CD4-positive, alpha-beta T cell treated with Interleukin-15 for 4 hours (primary cell): ENCODE measurements around the gene MAP3K9.

Source experiments
- DNase-seq: peaks from one replicate; pipeline ENCODE4 v3.0.0-alpha.2; 2020; ENCODE audit warnings: low spot score

Gene MAP3K9

DNA sequence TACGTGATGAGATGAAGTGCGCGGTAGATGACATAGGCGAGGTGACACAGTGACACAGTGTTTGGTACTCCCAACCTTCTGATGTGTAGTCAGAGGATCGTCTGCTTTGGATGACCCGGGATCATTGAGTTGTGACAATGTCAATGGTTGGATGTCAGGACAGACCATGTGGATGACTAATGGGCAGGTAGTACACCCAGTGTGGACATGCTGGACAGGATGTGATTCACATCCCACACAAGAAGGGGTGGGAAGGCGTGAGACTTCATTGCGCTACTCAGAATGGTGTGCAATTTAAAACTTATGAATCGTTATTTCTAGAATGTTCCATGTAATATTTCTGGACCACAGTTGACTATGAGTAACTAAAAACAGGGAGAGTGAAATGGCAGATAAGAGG lies 23.8 kb downstream of the MAP3K9 start:
- no peak for DNase-seq

DNA sequence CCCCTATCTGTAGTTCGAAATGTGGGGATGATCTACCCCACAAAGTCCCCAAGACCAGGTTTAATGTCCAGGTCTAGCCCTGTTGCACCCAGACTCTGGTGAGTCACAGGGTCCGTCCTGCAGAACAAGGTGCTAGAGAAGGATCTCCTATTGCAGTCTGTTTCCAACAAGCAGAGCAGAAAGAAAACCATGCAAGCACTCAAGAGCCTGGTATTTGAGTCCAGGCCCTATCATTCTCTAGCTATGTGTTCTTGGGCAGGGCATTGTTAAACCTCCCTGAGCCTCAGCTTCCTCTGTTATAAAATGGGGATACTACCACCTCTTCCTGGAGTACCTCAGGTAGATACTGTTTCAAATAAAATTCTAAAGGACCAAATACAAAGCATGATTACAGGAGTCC lies 24.4 kb downstream of the MAP3K9 start:
- DNase-seq, result no peak

DNA sequence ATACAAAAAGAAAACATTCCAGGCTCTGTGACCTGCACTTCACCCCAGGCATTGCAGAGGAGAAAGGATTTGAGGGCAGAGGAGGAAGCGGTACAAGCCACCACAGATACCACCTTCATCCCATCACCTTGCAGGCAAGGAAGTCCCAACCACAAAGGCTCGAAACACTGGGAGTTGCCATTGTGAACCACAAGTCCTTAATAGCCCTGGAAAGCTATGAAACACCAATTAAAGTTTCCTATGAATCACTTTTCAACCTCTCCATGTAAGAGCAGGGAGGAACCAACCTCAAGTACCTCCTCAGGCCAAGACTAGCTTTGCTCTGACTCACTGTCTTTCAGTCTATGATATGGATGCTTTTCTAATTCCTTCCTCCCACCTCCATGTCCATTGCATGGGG lies 27.0 kb downstream of the MAP3K9 start:
- no peak for DNase-seq

GRCh38 chr14:70780396-70781075 lies 28.8 kb downstream of the MAP3K9 start:
- no peak for DNase-seq

DNA sequence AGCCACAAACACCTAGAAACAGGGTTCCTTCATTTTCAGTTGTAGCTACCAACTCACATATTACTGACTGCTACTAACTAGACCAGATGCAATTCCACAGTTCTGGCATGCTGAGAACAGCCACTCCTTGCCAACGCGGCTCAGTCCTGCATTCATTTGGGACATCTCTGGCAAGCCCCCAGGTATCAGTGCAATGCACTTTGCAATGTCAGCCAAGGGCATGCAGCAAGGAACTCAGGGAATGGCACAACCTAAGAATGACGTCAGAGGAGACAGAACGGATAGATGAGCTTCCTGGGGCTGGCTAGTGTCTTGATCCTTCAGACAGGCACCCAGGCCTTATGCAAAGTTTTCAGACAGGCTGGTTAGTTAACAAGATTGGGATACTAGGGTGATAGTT lies 29.6 kb downstream of the MAP3K9 start:
- no peak for DNase-seq

DNA sequence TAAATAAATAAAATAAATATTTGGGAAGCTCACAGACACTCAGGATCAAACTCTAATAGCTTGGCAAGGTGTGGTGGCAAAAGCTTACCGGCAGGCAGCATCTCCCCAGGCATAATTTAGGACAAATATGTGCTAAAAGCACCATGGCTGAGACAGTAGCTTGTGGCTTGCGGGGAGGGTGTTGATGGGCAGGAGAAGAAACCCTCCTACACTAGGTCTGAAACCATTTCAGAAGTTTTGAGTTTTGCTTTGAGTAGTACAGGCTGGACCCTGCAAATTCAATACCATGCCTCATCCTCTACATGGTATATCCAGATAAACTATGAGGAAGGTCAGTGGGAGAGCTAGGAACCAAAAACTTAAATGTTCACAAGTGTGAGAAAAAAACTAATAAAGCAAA lies 33.1 kb downstream of the MAP3K9 start:
- no peak for DNase-seq

- DNase-seq, result no peak
These were observed 36.0 kb downstream of the MAP3K9 start for GRCh38 chr14:70773182-70773862.

- DNase-seq, result no peak
These were observed 37.5 kb downstream of the MAP3K9 start for GRCh38 chr14:70771781-70772212.

GRCh38 chr14:70770490-70770889 lies 38.8 kb downstream of the MAP3K9 start:
- no peak for DNase-seq

DNA sequence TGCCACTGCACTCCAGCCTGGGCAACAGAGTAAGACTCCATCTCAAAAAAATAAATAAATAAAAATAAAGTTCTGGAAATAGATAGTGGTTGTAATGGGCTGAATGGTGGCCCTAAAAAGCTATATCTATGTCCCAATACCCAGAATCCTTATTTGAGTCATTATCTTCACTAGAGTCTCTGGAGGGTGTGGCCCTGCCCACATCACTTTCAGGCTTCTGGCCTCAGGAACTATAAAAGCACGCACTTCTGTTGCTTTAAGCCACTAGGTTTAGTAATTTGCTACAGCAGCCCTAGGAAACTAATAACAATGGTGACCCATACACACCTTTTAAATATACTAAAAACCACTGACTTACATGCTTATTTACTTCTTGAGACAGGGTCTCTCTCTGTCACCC lies 49.9 kb downstream of the MAP3K9 start:
- no peak for DNase-seq

DNA sequence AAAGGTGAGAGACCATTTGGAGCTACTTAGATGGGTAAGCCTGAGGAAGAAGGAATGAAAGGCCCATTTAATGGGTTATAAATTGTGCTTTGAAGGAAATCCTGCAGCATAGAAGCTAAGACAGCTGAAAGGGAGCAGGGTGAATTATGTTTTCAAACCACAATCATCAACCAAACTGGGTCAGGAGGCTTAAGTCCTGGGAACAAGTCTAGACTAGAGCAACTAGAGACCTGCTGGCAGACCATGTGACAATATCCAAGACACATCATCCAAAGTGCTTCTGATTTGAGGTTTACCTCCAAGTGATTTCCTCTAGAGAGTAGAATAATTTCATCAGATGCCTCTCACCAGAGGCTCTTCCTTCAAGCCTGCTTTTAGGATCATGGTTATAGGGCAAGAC lies 53.7 kb downstream of the MAP3K9 start:
- no peak for DNase-seq

DNA sequence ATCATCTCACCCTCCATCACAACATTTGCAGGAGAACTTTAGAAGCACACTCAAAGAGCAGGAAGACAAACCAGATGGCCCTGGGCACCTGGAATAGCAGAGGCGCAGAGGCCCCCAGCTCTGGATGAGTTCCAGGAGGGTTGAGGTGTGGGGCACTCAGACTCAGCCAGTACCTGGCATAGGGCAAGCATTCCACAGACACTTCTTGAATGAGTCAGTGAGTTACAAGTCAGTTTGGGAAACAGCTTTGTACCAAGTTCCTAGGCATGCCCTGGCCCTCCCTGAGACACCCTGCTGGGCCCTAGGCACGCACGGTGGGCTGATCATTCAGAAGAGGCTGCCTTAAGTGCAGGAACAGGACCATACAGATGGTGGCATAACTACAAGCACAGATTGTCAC lies 54.3 kb downstream of the MAP3K9 start:
- DNase-seq, result no peak

DNA sequence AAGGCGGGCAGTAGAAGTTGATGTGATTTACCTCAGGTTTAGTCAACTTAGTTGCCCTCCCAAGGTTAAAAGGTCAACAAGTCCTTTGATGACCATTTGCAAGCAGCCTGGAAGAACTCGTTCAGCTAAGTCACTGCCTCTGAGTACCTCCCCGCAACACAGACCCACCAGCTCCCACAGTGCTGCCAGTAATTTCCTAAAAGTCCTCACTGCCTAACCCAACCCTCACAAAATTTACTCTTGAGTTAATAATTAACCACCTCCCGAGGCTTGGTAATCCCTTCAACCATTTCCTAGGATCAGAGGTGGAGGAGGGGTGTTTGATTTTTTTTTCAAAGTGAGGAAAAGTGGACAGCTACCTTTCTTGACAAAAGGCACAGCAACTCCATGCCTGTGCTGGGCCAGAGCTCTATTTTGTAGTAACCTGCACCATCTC lies 55.8 kb downstream of the MAP3K9 start:
- DNase-seq, result no peak

DNA sequence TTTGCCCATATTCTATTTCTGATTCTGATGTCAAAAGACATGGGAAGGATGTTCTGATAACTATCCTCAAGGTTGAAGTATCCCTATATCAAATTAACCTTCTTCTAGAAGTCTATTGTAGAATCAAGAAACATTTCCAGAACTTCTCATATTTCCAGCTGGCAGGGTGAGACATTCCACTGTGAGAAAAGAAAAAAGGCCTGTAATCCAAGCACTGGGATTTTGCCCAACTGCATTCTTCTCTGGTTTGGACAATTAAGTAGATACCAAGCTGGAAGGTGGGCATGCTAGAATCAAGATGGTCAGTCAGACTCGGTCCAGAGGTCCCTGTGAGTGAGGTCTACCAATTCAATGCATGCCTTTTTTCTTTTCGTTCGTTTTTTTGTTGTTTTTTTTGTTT lies 60.9 kb downstream of the MAP3K9 start:
- no peak for DNase-seq

DNA sequence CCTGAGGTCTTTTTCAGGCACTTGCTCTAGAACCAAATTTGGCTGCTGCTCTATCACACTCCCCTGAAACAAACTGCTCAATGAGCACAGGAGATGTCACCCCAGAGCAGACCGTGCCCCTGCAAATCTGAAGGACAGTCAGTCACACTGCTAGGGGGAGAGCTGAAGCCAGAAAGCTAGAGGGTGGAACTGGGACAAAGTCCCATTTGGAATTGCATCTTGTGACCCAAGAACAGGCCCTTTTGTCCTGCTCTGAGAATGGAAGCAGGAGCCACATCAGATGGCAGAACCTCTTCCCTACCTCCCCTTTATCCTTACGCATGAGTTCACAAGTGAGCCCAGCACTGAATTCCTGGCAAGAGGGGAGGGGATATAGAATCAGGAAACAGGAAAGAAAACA lies 64.7 kb downstream of the MAP3K9 start:
- no peak for DNase-seq

DNA sequence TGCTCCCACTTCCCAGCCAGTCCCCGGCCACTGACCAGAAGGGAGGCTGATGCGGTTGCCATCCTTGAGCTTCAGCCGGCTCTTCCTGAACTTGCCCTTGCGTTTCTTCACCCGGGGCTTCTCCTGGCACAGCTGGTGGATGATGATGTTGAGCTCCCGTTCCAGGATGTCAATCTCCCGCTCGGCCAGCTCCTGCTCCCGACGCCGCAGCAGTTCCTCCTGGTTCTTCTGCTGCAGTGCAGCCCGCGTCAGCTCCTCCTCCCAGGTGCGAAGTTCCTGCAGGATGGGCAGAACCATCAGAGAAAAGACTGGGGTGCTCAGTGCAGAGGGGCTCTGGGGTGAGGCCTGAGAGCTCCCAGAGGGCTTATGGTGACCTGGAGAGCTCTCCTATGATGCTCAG lies 67.0 kb downstream of the MAP3K9 start:
- DNase-seq, result no peak

DNA sequence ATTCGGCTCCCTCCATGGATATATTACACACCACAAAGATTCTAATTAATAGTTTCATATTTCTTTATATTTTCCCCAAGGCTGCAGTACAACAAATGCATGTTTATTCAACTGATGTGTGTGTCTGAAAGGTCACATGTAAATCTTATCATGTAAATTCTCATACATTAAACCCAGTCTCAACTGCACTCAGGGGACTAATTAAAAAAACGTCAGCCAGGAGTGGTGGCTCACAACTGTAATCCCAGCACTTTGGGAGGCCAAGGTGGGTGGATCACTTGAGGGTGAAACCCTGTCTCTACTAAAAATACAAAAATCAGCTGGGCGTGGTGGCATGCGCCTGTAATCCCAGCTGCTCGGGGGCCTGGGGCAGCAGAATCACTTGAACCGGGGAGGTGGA lies 67.8 kb downstream of the MAP3K9 start:
- DNase-seq, result no peak

DNA sequence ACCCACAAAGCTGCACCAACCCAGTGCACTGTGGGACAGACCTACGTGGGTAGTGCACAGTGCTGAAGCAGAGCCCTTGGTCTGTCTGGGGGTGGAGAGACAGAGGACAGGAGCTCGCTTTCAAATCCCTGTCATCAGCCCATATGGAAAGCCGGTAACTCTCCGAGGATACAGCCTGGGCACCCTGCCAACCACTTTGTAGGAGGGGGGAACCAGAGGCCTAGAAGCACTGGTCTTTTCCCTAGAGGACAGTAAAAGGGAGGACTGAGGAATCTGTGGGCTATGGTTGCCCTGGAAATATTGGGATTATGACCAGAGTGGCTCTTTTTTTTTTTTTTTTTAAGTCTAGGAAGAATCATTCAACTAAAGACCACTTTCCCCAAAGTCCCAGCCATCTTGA lies 74.3 kb downstream of the MAP3K9 start:
- DNase-seq, result no peak

GRCh38 chr14:70731447-70732239 lies 77.7 kb downstream of the MAP3K9 start:
- DNase-seq, result no peak

DNA sequence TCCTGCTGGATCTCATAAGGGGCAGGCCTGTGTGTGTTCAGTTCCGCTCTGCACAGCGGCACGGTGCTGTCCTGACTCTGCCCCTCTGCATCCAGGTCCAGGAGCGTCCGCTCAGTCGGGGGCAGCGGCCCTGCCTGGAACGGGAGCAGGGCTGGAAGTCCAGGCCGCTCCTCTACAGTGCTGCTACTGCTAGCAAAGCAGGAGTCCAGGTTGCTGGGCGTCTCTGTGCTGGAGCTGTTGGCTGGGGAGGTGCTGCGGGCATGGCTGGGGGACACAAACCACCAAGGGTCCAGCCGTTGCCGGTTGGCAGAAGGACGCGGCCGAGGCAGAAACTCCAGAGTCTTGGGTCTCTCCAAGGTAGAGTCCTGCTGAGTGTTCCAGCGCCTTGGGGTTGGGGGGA lies 78.9 kb downstream of the MAP3K9 start:
- DNase-seq, result no peak

GRCh38 chr14:70726651-70727375 lies 82.5 kb downstream of the MAP3K9 start:
- no peak for DNase-seq

GRCh38 chr14:70724944-70725343 lies 84.4 kb downstream of the MAP3K9 start:
- no peak for DNase-seq

DNA sequence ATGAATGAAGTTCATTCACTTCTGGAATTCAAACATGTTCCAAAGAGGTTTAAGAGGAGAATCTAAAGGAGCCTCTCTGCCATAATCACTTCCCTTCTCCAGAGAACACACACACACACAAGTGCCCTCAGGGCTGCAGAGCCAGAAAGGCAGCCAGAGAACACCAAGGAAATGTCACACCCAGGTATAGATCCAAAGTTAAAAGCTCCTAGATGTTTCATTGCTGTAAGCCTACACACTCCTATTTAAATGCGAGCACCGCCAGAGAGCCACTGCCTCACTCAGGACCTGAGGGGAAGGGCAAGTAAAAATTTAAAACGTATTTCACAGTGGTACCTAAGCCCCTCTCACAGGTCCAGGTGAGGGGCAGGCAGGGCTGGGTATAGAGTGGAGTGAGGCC lies 85.2 kb downstream of the MAP3K9 start:
- DNase-seq, result no peak
